Measurements from ENCODE around the gene ZNF500.

- TF ChIP-seq CTCF (IDR thresholded peaks at IDR 0.05) (no peak), POLR2A (IDR thresholded peaks at IDR 0.05) (no peak), POLR2AphosphoS5 (IDR thresholded peaks at IDR 0.05) (no peak)
These were observed 65.0 kb downstream of the ZNF500 start for GRCh38 chr16:4701791-4702465.

Measured in sigmoid colon (tissue), 4 donors.